NCI-H1694 (cell line): Measurements from ENCODE around the gene DNAJC7.
"Not testable (repeated sequence)": the region's sequence is repeated elsewhere in the genome, so short reads cannot be mapped to it uniquely, and the experiment has no call there.

Experiments used
- DNase-seq: peaks from one replicate; lab custom pipeline; 2025; lab: John Stamatoyannopoulos, UW

Gene DNAJC7

GRCh38 chr17:41957031-41957868 lies 60.0 kb downstream of the DNAJC7 start:
- DNase-seq = no peak

GRCh38 chr17:41956522-41956921 lies 60.7 kb downstream of the DNAJC7 start:
- DNase-seq = no peak

GRCh38 chr17:41948762-41949460 lies 68.3 kb downstream of the DNAJC7 start:
- DNase-seq = no peak

GRCh38 chr17:41944943-41945342 lies 72.3 kb downstream of the DNAJC7 start:
- no peak for DNase-seq

- no peak for DNase-seq
Observed at GRCh38 chr17:41943492-41943891, 73.7 kb downstream of the DNAJC7 start.

- no peak for DNase-seq
Observed at GRCh38 chr17:41942626-41943373, 74.4 kb downstream of the DNAJC7 start.

- no peak for DNase-seq
Observed at GRCh38 chr17:41941168-41941567, 76.1 kb downstream of the DNAJC7 start.

GRCh38 chr17:41939693-41940090 lies 77.5 kb downstream of the DNAJC7 start:
- no peak for DNase-seq

GRCh38 chr17:41939044-41939692 lies 78.1 kb downstream of the DNAJC7 start:
- DNase-seq = peak; percentile 75

GRCh38 chr17:41937970-41938954 lies 79.0 kb downstream of the DNAJC7 start:
- peak; percentile 8 for DNase-seq

GRCh38 chr17:41935641-41936040 lies 81.6 kb downstream of the DNAJC7 start:
- no peak for DNase-seq

- DNase-seq = no peak
Observed at GRCh38 chr17:41932816-41933389, 84.3 kb downstream of the DNAJC7 start.

GRCh38 chr17:41931715-41932114 lies 85.5 kb downstream of the DNAJC7 start:
- not testable (repeated sequence) for DNase-seq

GRCh38 chr17:41930833-41931156 lies 86.4 kb downstream of the DNAJC7 start:
- not testable (repeated sequence) for DNase-seq

GRCh38 chr17:41930009-41930832 lies 87.0 kb downstream of the DNAJC7 start, which contains the start of gene ODAD4:
Gene ODAD4, plus strand, starts transcription at chr17:41930617. Its CDS starts 107 bp downstream, at chr17:41930724.
- peak; percentile 95 for DNase-seq

- DNase-seq = no peak
Observed at GRCh38 chr17:41928693-41929251, 88.5 kb downstream of the DNAJC7 start.
